ENCODE data around the gene ADARB2.
"Not testable (repeated sequence)": the region's sequence is repeated elsewhere in the genome, so short reads cannot be mapped to it uniquely, and the experiment has no call there.

Gene ADARB2

DNA sequence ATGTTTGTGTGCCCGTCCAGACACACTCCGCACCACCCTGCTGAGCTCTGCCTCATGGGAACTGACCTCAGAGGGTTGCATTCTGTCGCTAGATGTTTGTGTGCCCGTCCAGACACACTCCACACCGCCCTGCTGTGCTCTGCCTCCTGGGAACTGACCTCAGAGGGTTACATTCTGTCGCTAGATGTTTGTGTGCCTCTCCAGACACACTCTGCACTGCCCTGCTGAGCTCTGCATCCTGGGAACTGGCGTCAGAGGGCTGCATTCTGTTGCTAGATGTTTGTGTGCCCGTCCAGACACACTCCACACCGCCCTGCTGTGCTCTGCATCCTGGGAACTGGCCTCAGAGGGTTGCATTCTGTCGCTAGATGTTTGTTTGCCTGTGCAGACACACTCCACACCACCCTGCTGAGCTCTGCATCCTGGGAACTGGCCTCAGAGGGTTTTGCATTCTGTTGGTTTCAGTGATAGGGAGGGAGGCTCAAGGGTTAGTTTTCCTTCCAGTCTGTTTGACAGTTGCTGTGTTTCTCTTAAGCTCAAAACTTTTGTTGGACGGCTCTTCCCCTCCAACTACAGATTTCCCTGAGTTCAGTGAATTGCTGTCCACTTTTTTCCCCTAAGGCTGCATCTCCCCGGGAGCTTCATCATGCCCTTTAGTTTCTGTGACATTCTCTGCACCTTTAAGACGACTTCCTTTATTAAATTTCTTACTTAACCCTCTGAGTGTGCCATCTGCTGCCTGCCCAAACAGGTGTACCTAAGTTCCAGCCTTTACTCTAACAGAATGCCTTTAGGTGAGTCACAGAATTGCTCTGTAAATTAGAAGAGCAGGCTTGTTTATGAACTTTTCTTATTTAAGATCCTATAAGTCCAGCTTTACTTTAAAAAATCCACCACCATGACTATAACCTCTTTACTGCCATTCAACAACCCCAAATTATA, 119.7 kb downstream of the ADARB2 start:
- not testable (repeated sequence) for H3K4me3 ChIP-seq (ENCODE audit: low read depth, low read length)

GRCh38 chr10:1616701-1617100, 120.6 kb downstream of the ADARB2 start:
- not testable (repeated sequence) for H3K4me3 ChIP-seq (ENCODE audit: low read depth, low read length)

GRCh38 chr10:1615186-1615954, 122.0 kb downstream of the ADARB2 start:
- H3K4me3 ChIP-seq (ENCODE audit: low read depth, low read length) = no peak overlapping the region

- no peak overlapping the region for H3K4me3 ChIP-seq (ENCODE audit: low read depth, low read length)
Observed at GRCh38 chr10:1613511-1613910, 123.8 kb downstream of the ADARB2 start.

GRCh38 chr10:1612908-1613307, 124.4 kb downstream of the ADARB2 start:
- no peak overlapping the region for H3K4me3 ChIP-seq (ENCODE audit: low read depth, low read length)

DNA sequence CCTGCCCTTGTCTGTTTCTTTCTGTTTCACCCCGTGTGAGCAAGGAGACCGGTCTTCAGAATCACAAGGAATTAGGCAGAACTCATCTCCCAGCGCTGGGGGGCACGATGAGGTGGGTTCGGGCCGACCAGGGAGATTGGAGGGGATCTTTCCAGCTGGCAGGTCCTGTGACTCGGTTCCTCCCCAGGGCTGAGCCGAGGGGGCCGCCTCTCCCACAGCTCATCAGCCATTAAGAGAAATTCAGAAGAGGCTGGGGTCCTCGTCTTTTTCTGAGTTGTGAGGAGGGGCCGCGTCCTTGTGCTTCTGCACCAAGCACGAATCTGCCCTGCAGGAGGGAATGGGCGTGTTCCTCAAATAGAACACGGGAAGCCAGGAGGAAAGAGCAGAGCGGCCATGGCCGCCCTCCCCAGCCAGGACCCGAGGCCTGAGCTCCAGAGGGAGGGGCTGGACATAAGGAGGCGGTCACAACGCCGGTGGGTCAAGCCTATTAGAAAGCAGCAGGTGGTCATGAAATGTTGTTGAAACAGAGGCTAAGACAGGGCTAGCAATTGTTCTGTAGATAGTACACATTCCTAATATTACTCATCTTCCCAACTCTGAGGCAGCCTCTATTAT, 125.3 kb downstream of the ADARB2 start:
- no peak overlapping the region for H3K4me3 ChIP-seq (ENCODE audit: low read depth, low read length)

DNA sequence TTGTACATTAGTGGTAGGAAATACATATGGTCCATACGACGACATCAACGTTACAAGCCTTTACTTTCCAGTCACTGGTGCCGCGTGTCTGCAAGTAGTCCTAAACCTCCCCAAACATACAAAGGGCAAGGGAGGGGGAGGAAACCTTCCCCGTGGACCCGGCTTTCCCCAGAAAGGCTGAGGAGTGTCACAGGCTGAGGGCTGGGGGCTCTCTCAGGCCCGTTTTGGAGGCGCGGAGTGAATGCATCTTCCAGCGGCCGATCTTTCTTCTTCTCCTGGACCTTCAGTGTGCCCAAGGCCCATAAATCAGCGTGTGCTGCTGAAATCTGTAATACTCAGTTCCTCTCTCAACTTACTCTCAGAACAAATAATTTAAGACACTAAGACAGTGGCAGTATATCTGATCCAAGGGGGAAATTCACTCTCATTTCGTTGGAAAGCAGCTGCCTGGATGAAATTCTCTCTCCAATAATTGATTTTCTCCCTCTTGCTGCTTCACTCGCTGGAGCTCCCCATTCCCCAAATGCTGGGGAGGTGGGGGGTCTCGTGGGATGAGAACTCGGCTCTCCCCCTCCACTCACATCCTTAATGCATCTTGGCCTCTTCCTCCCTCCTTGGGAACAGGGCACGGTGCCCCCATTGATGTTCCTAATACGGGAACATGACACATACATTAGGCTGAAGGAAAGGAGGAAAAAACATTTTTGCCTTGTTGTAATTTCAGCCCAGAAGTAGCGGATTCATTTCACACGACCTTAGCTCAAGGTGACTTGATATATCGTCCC, 126.1 kb downstream of the ADARB2 start:
- no peak overlapping the region for H3K4me3 ChIP-seq (ENCODE audit: low read depth, low read length)

- H3K4me3 ChIP-seq (ENCODE audit: low read depth, low read length) = no peak overlapping the region
Observed at GRCh38 chr10:1609648-1609970, 127.7 kb downstream of the ADARB2 start.

DNA sequence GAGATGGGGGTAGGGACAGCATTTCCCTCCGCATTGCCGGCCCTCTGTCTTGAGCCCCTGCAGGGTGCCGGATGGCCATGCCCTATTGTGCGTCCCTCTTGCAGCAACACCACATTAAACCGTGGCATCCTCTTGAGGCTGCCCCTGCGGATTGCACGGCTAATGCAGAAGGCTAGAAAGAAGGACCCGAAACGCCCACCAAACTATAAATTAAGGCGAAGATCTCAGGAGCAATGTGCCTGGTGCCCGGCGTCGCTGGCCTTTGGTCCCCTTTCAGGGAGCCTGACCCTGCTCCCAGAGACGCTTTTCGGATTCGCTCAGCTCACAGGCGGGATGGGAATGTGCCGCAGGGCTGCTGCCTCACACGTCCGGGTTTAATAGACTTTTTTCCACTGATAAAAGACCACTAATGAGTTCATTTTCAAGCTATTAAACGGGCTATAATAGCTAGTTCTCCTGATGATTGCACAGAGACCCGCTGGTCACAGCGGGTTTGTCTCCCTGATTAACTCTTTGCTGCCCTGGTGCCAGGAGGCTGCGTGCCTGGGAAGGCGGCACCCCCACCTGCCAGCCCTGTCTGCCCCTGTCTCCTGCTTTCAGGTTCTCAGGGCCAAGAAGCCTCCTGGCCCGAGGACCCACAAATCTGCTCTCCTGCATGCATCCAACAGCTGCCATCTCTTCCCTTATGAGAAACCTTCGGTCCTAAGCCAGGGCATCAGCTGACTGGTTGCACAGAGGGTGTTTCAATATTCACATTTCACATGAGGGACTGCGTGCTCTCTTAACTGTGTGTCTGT, 128.3 kb downstream of the ADARB2 start:
- no peak overlapping the region for H3K4me3 ChIP-seq (ENCODE audit: low read depth, low read length)

DNA sequence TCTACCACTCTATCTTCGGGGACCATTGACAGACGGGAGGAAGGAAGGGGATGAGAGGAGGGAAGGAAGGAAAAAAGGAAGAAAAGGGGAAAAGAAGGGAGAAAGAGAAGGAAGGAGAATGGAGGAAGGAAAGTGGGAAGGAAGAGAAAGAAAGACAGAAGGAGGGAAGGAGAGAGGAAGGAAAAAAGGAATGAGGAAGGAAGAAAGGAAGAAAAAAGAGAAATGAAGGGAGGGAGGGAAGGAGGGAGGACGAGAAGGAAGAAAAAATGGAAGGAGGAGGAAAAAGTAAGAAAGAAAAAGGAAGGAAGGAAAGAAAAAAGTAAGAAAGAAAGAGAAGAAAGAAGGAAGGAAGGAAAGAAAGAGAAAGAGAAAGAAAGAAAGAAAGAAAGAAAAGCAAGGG, 128.9 kb downstream of the ADARB2 start:
- no peak overlapping the region for H3K4me3 ChIP-seq (ENCODE audit: low read depth, low read length)

- no peak overlapping the region for H3K4me3 ChIP-seq (ENCODE audit: low read depth, low read length)
Observed at GRCh38 chr10:1607466-1607865, 129.9 kb downstream of the ADARB2 start.

DNA sequence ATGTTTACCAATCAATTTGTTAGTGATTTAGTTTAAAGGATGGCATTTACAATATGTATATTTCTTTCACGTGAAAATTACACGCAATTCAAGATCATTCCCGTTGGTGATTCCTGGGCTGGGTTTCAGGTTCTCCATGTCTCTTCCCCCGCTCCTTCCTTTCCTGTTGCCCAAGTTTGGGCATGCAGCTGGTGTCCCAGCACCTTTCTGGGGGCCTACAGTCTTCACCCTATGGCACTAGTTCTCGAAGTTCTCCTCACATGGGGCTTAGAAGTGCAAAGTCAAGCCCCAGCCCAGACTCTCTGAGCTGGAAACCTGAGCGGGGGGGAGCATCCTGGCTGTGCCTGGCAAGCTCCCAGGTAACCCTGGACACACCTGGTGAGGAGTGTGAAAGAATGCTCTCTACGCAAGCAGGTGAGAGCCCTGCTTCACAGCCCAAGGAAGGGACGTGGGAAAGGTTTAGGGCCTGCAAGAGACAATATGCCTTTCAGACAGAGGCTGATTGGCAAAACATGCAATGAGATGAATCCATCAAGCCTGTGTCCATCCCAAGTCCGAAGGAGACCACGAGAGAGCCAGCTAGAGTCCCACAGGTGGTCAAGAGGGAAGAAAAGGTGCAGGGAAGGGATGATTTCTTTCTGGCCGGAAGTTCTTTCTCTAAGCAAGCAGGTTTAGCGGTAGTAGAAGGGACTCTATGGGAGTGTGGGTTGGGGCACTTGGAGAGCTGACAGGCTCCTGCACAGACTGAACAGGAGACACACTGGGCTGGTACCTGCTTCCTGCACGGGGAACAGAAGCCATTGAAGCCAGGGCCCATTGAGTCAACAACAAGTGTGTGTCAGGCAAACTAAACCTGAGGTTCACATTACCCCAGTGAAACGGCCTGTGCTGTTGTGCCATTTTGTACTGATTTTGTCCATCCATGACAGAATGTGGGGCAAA, 131.1 kb downstream of the ADARB2 start:
- H3K4me3 ChIP-seq (ENCODE audit: low read depth, low read length) = no peak overlapping the region

- H3K4me3 ChIP-seq (ENCODE audit: low read depth, low read length) = no peak overlapping the region
Observed at GRCh38 chr10:1605121-1605520, 132.2 kb downstream of the ADARB2 start.

DNA sequence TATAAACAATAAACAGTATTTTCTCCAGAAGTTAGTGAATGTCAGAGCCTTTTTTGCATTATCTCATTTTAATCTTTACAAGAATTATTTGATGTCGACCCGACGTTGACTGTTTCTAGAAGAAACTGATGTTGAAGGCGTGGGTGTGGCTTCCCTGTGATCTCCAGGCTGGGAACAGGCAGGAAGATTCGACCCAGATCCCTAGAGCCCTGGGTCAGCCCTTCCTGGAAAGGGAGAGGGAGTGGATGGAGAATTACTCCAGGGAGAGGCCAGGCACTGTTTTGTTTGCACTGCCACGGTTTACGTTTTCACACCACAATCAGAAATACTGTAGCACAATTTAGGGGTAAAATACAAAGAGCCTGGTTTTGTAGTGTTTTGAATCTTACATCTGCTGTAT, 133.1 kb downstream of the ADARB2 start:
- H3K4me3 ChIP-seq (ENCODE audit: low read depth, low read length) = no peak overlapping the region

GRCh38 chr10:1603181-1603580, 134.1 kb downstream of the ADARB2 start:
- no peak overlapping the region for H3K4me3 ChIP-seq (ENCODE audit: low read depth, low read length)

- no peak overlapping the region for H3K4me3 ChIP-seq (ENCODE audit: low read depth, low read length)
Observed at GRCh38 chr10:1602037-1602484, 135.3 kb downstream of the ADARB2 start.

DNA sequence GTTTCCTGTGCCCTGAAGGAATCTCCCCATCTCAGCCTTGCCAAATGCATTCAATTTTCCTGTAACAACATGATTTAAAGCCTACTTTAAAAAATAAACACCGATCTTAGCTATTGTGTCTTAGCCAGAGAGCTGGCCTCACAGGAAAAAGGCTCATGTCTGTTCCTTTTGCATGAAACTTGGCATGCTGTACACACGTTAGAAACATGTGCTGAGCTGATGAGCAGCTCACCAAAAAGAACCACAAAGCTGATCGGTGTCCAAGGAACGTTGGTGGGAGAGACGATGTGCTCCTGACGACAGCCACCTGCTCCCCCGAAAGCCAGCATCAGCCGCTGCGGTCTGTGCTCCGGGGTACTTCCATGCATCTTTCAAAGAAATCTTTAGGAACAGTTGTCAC, 135.9 kb downstream of the ADARB2 start:
- H3K4me3 ChIP-seq (ENCODE audit: low read depth, low read length) = no peak overlapping the region

- H3K4me3 ChIP-seq (ENCODE audit: low read depth, low read length) = no peak overlapping the region
Observed at GRCh38 chr10:1600861-1601260, 136.5 kb downstream of the ADARB2 start.
